OCI-LY1 (cell line): ENCODE results near the gene NOXO1.

Experiments
- H2AFZ ChIP-seq: fragments of 200-600 bp; sonication (generic), shearing (Covaris generic); 2 replicates; pipeline ENCODE4 v1.6.0; 2014; ENCODE audit warnings: antibody characterized with exemption, mild to moderate bottlenecking, low read length
- H3F3A ChIP-seq: fragments of 200-600 bp; sonication (generic), shearing (Covaris generic); 2 replicates; pipeline ENCODE4 v1.6.0; 2014; ENCODE audit warnings: mild to moderate bottlenecking, antibody characterized with exemption, low read length, moderate library complexity; ENCODE audit not compliant: insufficient read depth
- H3K27ac ChIP-seq: fragments of 200-600 bp; sonication (generic); 2 replicates; pipeline ENCODE4 v1.5.1; 2014; ENCODE audit warnings: low read length, mixed run types, mild to moderate bottlenecking, low read depth; ENCODE audit not compliant: poor library complexity, severe bottlenecking
- H3K27me3 ChIP-seq: fragments of 200-600 bp; sonication (generic); 2 replicates; pipeline ENCODE4 v1.6.0; 2014; ENCODE audit warnings: antibody characterized with exemption, mild to moderate bottlenecking, low read length, moderate library complexity; ENCODE audit not compliant: insufficient read depth
- H3K36me3 ChIP-seq: fragments of 200-600 bp; sonication (generic); 2 replicates; pipeline ENCODE4 v1.6.1; 2014; ENCODE audit warnings: mild to moderate bottlenecking, antibody characterized with exemption, low read length, moderate library complexity, mixed read lengths; ENCODE audit not compliant: insufficient read depth
- H3K4me1 ChIP-seq: fragments of 200-600 bp; sonication (generic); 2 replicates; pipeline ENCODE4 v1.5.1; 2014; ENCODE audit warnings: mild to moderate bottlenecking, low read length, moderate library complexity; ENCODE audit not compliant: insufficient read depth, severe bottlenecking
- H3K4me2 ChIP-seq: fragments of 200-600 bp; sonication (generic), shearing (Covaris generic); 2 replicates; pipeline ENCODE4 v1.6.1; 2014; ENCODE audit warnings: low read length
- H3K4me3 ChIP-seq: fragments of 200-600 bp; sonication (generic); 2 replicates; pipeline ENCODE4 v1.5.1; 2014; ENCODE audit warnings: low read length, low read depth, mild to moderate bottlenecking, mixed read lengths; ENCODE audit not compliant: poor library complexity, severe bottlenecking
- H3K79me2 ChIP-seq: fragments of 200-600 bp; shearing (Covaris generic); 2 replicates; pipeline ENCODE4 v1.6.1; 2016; ENCODE audit warnings: mixed run types, low read length, mixed read lengths; ENCODE audit not compliant: insufficient read depth
- H3K9ac ChIP-seq: fragments of 200-600 bp; sonication (generic), shearing (Covaris generic); 2 replicates; pipeline ENCODE4 v1.6.1; 2014; ENCODE audit warnings: mild to moderate bottlenecking, low read length, mixed read lengths
- H3K9me2 ChIP-seq: fragments of 200-600 bp; sonication (generic), shearing (Covaris generic); 2 replicates; pipeline ENCODE4 v1.6.1; 2014; ENCODE audit warnings: low read depth, mild to moderate bottlenecking, low read length, mixed read lengths
- H3K9me3 ChIP-seq: fragments of 200-600 bp; shearing (Covaris generic); 2 replicates; pipeline ENCODE4 v1.6.1; 2014; ENCODE audit warnings: low read length, mixed read lengths
- H4K20me1 ChIP-seq: fragments of 200-600 bp; sonication (generic), shearing (Covaris generic); 2 replicates; pipeline ENCODE4 v1.6.0; 2016; ENCODE audit warnings: mild to moderate bottlenecking, low read length; ENCODE audit not compliant: insufficient read depth
- EZH2 ChIP-seq: fragments of 200-600 bp; sonication (generic), shearing (Covaris generic); IDR thresholded peaks from 2 replicates; pipeline ENCODE4 v1.8.0; 2017; ENCODE audit warnings: borderline replicate concordance, mixed run types, mild to moderate bottlenecking, antibody characterized with exemption, low read length, moderate library complexity, mixed read lengths
- TF ChIP-seq, protein P1 (sequence below): fragments of 200-600 bp; sonication (generic), shearing (Covaris generic); IDR thresholded peaks from 2 replicates; pipeline ENCODE4 v1.5.1; 2017; ENCODE audit warnings: mild to moderate bottlenecking, antibody characterized with exemption, low read length, moderate library complexity, mixed read lengths

The NOXO1 gene

GRCh38 chr16:1944612-1945199 lies 36.6 kb downstream of the NOXO1 start:
- no peak overlapping the region for H2AFZ ChIP-seq
- H3K9me3 ChIP-seq: no peaks in the 10 kb centered on the region

GRCh38 chr16:1942810-1943726 lies 38.2 kb downstream of the NOXO1 start, which contains the start of gene MSRB1:
TSS of gene MSRB1 (minus strand) at chr16:1943199. CDS start at chr16:1943156, 43 bp downstream.
- peak within 1 kb of the TSS; percentile 78 for H3K9ac ChIP-seq
- no peaks in the 10 kb centered on the region for H4K20me1 ChIP-seq
- TF ChIP-seq, protein P1, sequence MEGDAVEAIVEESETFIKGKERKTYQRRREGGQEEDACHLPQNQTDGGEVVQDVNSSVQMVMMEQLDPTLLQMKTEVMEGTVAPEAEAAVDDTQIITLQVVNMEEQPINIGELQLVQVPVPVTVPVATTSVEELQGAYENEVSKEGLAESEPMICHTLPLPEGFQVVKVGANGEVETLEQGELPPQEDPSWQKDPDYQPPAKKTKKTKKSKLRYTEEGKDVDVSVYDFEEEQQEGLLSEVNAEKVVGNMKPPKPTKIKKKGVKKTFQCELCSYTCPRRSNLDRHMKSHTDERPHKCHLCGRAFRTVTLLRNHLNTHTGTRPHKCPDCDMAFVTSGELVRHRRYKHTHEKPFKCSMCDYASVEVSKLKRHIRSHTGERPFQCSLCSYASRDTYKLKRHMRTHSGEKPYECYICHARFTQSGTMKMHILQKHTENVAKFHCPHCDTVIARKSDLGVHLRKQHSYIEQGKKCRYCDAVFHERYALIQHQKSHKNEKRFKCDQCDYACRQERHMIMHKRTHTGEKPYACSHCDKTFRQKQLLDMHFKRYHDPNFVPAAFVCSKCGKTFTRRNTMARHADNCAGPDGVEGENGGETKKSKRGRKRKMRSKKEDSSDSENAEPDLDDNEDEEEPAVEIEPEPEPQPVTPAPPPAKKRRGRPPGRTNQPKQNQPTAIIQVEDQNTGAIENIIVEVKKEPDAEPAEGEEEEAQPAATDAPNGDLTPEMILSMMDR: no peak; the same call in 1 of the 2 replicates
- TF ChIP-seq EZH2: no peak
- H2AFZ ChIP-seq: no peak within 1 kb of the TSS
- H3K79me2 ChIP-seq: no peaks in the 10 kb centered on the region
- peak within 1 kb of the TSS; percentile 77 for H3K4me3 ChIP-seq
- 0 out of 2 replicates have a peak, but pooled peaks cover 6% of the 10 kb centered on the region for H3K27me3 ChIP-seq
- H3K27ac ChIP-seq: peak within 1 kb of the TSS; percentile 40
- H3F3A ChIP-seq: no peaks in the 10 kb centered on the region
- H3K9me3 ChIP-seq: no peaks in the 10 kb centered on the region
- H3K4me2 ChIP-seq: peak within 1 kb of the TSS; percentile 78
- no peaks in the 10 kb centered on the region for H3K9me2 ChIP-seq
- peaks cover 6% of the 10 kb centered on the region; the same call in 1 of the 2 replicates for H3K36me3 ChIP-seq
- H3K4me1 ChIP-seq: peaks cover 14% of the 10 kb centered on the region

More at GRCh38 chr16:1944612-1945199, 36.6 kb downstream of the NOXO1 start:
- H3K79me2 ChIP-seq: no peaks in the 10 kb centered on the region
- H3K27ac ChIP-seq: no peak overlapping the region
- no peaks in the 10 kb centered on the region for H3K36me3 ChIP-seq
- no peak overlapping the region for H3K4me3 ChIP-seq
- 0 out of 2 replicates have a peak, but pooled peaks cover 6% of the 10 kb centered on the region for H3K27me3 ChIP-seq
- no peak overlapping the region for H3K9ac ChIP-seq
- no peaks in the 10 kb centered on the region for H3K9me2 ChIP-seq
- TF ChIP-seq, protein P1: no peak
- TF ChIP-seq EZH2: no peak
- H4K20me1 ChIP-seq: no peaks in the 10 kb centered on the region
- H3K4me1 ChIP-seq: peaks cover 14% of the 10 kb centered on the region
- no peak overlapping the region for H3K4me2 ChIP-seq
- H3F3A ChIP-seq: no peaks in the 10 kb centered on the region

DNA sequence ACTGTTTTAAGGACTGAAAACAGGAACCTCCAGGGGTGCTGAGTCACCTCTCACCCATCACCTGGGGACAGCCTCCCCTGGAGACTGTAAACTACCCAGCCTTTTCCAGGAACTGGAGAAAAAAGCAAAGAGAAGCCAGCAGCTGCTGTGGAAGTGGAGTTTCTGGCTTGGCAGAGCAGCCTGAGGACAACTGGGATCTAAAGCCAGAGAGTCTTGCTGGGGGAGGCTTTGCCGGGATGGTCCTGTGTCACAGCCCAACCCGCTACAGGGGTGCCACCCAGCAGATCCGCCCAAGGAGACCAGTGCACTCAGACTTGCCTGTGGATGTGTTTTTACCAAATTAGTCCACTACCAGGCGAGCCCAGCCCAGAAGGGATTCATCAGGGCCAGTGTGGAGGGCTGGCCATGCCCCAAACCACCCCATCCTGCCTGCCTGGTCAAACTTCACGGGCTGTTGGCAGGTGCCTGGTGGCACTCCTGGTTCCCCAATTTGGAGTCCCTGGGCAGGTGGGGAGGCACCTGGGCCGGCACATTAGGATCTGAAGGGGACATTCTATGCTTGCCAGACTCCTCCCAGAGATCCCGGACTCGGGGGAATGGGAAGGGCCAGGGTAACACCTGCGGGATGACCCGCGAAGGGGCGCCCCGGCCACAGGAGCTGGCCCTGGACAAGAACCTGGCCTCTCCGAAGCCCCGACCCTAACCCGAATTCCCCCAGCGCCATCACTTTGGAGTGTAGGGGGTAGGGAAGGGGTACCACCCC lies 39.0 kb downstream of the NOXO1 start:
- no peaks in the 10 kb centered on the region for H4K20me1 ChIP-seq
- H3K9me3 ChIP-seq: no peaks in the 10 kb centered on the region
- H2AFZ ChIP-seq: no peak overlapping the region
- no peaks in the 10 kb centered on the region for H3K9me2 ChIP-seq
- H3K4me3 ChIP-seq: peak overlapping the region; percentile 77
- peak overlapping the region; percentile 78 for H3K9ac ChIP-seq
- TF ChIP-seq, protein P1: no peak
- no peak for TF ChIP-seq EZH2
- peak overlapping the region; percentile 40 for H3K27ac ChIP-seq
- peaks cover 12% of the 10 kb centered on the region for H3K36me3 ChIP-seq
- no peaks in the 10 kb centered on the region for H3K79me2 ChIP-seq
- no peaks in the 10 kb centered on the region for H3F3A ChIP-seq
- H3K27me3 ChIP-seq: 0 out of 2 replicates have a peak, but pooled peaks cover 6% of the 10 kb centered on the region
- peak overlapping the region; percentile 78 for H3K4me2 ChIP-seq
- H3K4me1 ChIP-seq: peaks cover 14% of the 10 kb centered on the region
